GM12878 (cell line): Measurements from ENCODE around the gene VSIG10L2. TPM values are rescaled to one million over a fixed set of nuclear protein-coding genes. Genes with fewer than 3 reads are reported as not detected.
A peak's percentile ranks its signal among the peaks of the same experiment; 100 is the strongest.

Experiments used
- ATAC-seq: fragments of 200-7000 bp; cut with Tn5 transposase; 3 replicates; pipeline ENCODE4 v1.9.1; 2020; ENCODE audit warnings: mild to moderate bottlenecking, moderate library complexity
- BruUV-seq: library from RNA; stranded (reverse); fragments of 400-500 nt; replicated peaks from 2 replicates; lab custom pipeline; 2021; lab: Mats Ljungman, UMichigan
- CTCF ChIA-PET: fragments of 300-600 bp; sonication (Branson Sonifier 250); formaldehyde crosslinking; extraction: SDS; loops from one replicate; lab custom pipeline; 2021; ENCODE audit warnings: inconsistent platforms; lab: Yijun Ruan, JAX
- POLR2A ChIA-PET: fragments of 350-600 bp; formaldehyde crosslinking; extraction: SDS; loops from one replicate; lab custom pipeline; 2021; ENCODE audit warnings: inconsistent platforms; lab: Charles Lee
- RAD21 ChIA-PET: fragments of 300-600 bp; sonication (Branson Sonifier 250); formaldehyde crosslinking; loops from one replicate; lab custom pipeline; 2023; ENCODE audit warnings: antibody characterized with exemption; ENCODE audit not compliant: unreplicated experiment; lab: Charles Lee
- SMC1A ChIA-PET: fragments of 300-600 bp; sonication (Branson Sonifier 250); formaldehyde crosslinking; loops from one replicate; lab custom pipeline; 2023; ENCODE audit not compliant: unreplicated experiment, uncharacterized antibody; lab: Charles Lee
- DNase-seq: peaks from one replicate; pipeline ENCODE4 v3.0.0-alpha.2; 2011; ENCODE audit warnings: low read depth, low spot score
- FAIRE-seq: peaks from 3 replicates; lab custom pipeline; 2011; peaks lifted over from hg19 to GRCh38; lab: Jason Lieb, UNC
- H2AFZ ChIP-seq: 2 replicates; pipeline ENCODE4 v1.6.0; 2011; ENCODE audit warnings: low read depth, low read length, control low read depth; ENCODE audit not compliant: control insufficient read depth
- H3K27ac ChIP-seq: 2 replicates; pipeline ENCODE4 v1.5.1; 2011; ENCODE audit warnings: control low read depth; ENCODE audit not compliant: control insufficient read depth, insufficient read depth
- H3K27me3 ChIP-seq, 2 experiments: replicated peaks in 1 of 2; 2 replicates each; pipeline versions ENCODE4 v1.6.0 to v1.6.1; 2011; ENCODE audit warnings: low read length in 1 of 2; ENCODE audit not compliant: control insufficient read depth in 2 of 2, insufficient read depth in 2 of 2
- H3K36me3 ChIP-seq, 2 experiments: 2 replicates each; pipeline ENCODE4 v1.5.1; 2011; ENCODE audit warnings: low read length in 1 of 2; ENCODE audit not compliant: control insufficient read depth in 2 of 2, insufficient read depth in 2 of 2
- H3K4me1 ChIP-seq: 2 replicates; pipeline ENCODE4 v1.6.1; 2011; ENCODE audit warnings: mild to moderate bottlenecking, low read length, moderate library complexity, mixed read lengths; ENCODE audit not compliant: control insufficient read depth, insufficient read depth
- H3K4me2 ChIP-seq: 2 replicates; pipeline ENCODE4 v1.6.0; 2011; ENCODE audit warnings: control low read depth; ENCODE audit not compliant: control insufficient read depth, insufficient read depth
- H3K4me3 ChIP-seq: fragments of 200-600 bp; sonication (generic); 2 replicates; pipeline ENCODE4 v1.5.1; 2016
- H3K79me2 ChIP-seq: 2 replicates; pipeline ENCODE4 v1.6.0; 2011; ENCODE audit warnings: low read length; ENCODE audit not compliant: control insufficient read depth, insufficient read depth
- H3K9ac ChIP-seq: 2 replicates; pipeline ENCODE4 v1.8.0; 2011; ENCODE audit warnings: low read length, control low read depth, mixed read lengths; ENCODE audit not compliant: control insufficient read depth, insufficient read depth
- H3K9me3 ChIP-seq: replicated peaks from 3 replicates; pipeline ENCODE4 v1.5.1; 2011; ENCODE audit warnings: mild to moderate bottlenecking, low read length; ENCODE audit not compliant: control insufficient read depth, insufficient read depth
- H4K20me1 ChIP-seq: 2 replicates; pipeline ENCODE4 v1.6.0; 2011; ENCODE audit not compliant: control insufficient read depth, insufficient read depth
- TBL1XR1 ChIP-seq: IDR thresholded peaks from 2 replicates; pipeline ENCODE4 v1.6.1; 2012; ENCODE audit warnings: low read depth, low read length, improper control_type of control experiment
- WGBS: methylation state at CpG from one replicate; pipeline ENCODE4 v1.1.6; 2016; ENCODE audit warnings: low lambda C conversion rate; ENCODE audit not compliant: insufficient replicate concordance, insufficient coverage; ENCODE audit errors: missing lambda C conversion rate; 5-methylcytosine and 5-hydroxymethylcytosine counted together
- in situ Hi-C: fragments of 300-500 bp; cut with MboI; formaldehyde crosslinking; loops from 9 replicates; pipeline ENCODE4 v1.14.3; 2018; ENCODE audit warnings: mixed read lengths
- intact Hi-C: fragments of 100-400 bp; cut with micrococcal nuclease; formaldehyde crosslinking; loops from one replicate; pipeline ENCODE4 v1.14.2; 2022; ENCODE audit not compliant: unreplicated experiment
- polyA plus RNA-seq, 11 experiments: library from polyadenylated mRNA; depleted of rRNA in 4 of 11; unstranded in 6 of 11; stranded (reverse) in 5 of 11; fragments of >200 nt; fragmentation: Nextera tagmentation in 4 of 11; fragmentation: Illumina TruSeq in 1 of 11; extraction: Ambion mirVana in 4 of 11; extraction: Trizol in 1 of 11; gene quantifications; 1 replicate in 1 of 11; 2 replicates in 10 of 11; pipeline versions ENCODE4 v1.2.1 to v1.2.3, GENCODE V29; 2011 to 2016; ENCODE audit warnings: inconsistent platforms in 2 of 11, missing spikeins in 2 of 11, low read depth in 1 of 11
- total RNA-seq, 4 experiments: library from RNA; depleted of rRNA in 3 of 4; stranded (reverse); fragments of >200 nt in 3 of 4; fragmentation: Illumina TruSeq in 1 of 4; extraction: Trizol in 1 of 4; gene quantifications; 2 replicates each; pipeline versions ENCODE4 v1.2.1 to v1.2.3, GENCODE V29; 2013 to 2021
- TF ChIP-seq, protein P1 (sequence below): fragments of 450-650 bp; IDR thresholded peaks from 2 replicates; pipeline ENCODE4 v1.6.1; 2016; ENCODE audit warnings: mild to moderate bottlenecking
- TF ChIP-seq, protein P2 (sequence below): fragments of 450-650 bp; formaldehyde crosslinking; IDR thresholded peaks from 2 replicates; pipeline ENCODE4 v1.4.0; 2022; ENCODE audit warnings: mild to moderate bottlenecking, moderate library complexity

VSIG10L2 gene
- total and polyA plus RNA-seq, 10 of the 15 experiments (the other 5 are each of a cell fraction or from before 2014, with no cell fraction given) = 0.02 TPM; not detected in 9

DNA sequence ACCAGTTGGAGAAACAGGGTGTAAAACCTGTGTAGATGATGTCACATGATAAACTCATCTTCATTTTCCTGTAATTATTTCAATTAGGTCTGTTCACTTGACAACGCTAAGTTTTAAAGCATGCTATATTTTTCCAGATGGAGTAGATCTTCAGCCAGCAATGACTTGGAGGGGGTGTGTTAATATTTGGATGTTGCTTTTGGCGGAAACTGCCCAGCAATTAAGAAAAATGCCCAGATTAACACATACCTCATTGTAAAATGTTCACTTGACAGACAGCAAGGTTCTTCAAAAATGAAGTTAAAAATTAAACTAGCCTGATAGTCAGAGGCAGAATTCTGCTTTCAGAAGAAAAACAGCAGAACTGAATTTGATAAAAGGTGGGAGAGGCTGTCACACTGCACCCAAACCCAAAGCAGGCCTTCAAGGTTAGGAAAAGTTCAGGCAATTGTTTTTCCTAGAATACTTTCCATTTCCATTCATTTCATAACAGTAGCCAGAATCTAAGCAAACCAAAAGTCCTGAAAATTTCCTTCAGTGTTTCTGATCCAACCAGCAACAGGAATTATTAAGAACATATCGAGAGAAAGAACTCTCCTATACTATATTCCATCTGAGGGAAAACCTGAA lies 33.0 kb downstream of the VSIG10L2 start:
- H3K9ac ChIP-seq = no peak overlapping the region
- H3K27ac ChIP-seq = no peak overlapping the region
- no peak for DNase-seq
- ATAC-seq = no peak
- no peaks in the 10 kb centered on the region for H3K9me3 ChIP-seq
- in situ Hi-C loops (no loop called here), intact Hi-C loops (no loop called here)
- no peak for FAIRE-seq
- BruUV-seq = no TSS peak
- no peaks in the 10 kb centered on the region; a peak in 1 of 4 replicates for H3K27me3 ChIP-seq
- ChIA-PET RAD21 (no interaction called here), CTCF (no interaction called here), POLR2A (no interaction called here), SMC1A (no interaction called here)
- H3K4me1 ChIP-seq = no peaks in the 10 kb centered on the region
- TF ChIP-seq, protein P1, sequence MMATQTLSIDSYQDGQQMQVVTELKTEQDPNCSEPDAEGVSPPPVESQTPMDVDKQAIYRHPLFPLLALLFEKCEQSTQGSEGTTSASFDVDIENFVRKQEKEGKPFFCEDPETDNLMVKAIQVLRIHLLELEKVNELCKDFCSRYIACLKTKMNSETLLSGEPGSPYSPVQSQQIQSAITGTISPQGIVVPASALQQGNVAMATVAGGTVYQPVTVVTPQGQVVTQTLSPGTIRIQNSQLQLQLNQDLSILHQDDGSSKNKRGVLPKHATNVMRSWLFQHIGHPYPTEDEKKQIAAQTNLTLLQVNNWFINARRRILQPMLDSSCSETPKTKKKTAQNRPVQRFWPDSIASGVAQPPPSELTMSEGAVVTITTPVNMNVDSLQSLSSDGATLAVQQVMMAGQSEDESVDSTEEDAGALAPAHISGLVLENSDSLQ = peak; percentile 35; the same call in 1 of the 2 replicates
- TF ChIP-seq, protein P2, sequence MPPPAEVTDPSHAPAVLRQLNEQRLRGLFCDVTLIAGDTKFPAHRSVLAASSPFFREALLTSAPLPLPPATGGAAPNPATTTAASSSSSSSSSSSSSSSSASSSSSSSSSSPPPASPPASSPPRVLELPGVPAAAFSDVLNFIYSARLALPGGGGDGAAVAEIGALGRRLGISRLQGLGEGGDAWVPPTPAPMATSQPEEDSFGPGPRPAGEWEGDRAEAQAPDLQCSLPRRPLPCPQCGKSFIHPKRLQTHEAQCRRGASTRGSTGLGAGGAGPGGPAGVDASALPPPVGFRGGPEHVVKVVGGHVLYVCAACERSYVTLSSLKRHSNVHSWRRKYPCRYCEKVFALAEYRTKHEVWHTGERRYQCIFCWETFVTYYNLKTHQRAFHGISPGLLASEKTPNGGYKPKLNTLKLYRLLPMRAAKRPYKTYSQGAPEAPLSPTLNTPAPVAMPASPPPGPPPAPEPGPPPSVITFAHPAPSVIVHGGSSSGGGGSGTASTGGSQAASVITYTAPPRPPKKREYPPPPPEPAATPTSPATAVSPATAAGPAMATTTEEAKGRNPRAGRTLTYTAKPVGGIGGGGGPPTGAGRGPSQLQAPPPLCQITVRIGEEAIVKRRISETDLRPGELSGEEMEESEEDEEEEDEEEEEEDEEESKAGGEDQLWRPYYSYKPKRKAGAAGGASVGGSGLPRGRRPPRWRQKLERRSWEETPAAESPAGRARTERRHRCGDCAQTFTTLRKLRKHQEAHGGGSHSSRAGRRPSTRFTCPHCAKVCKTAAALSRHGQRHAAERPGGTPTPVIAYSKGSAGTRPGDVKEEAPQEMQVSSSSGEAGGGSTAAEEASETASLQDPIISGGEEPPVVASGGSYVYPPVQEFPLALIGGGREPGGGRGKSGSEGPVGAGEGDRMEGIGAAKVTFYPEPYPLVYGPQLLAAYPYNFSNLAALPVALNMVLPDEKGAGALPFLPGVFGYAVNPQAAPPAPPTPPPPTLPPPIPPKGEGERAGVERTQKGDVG (CRISPR knock-in tag) = no peak
- TF ChIP-seq TBL1XR1 = no peak
- H2AFZ ChIP-seq = no peak overlapping the region
- H3K4me2 ChIP-seq = no peak overlapping the region
- H3K79me2 ChIP-seq = no peaks in the 10 kb centered on the region
- H4K20me1 ChIP-seq = no peaks in the 10 kb centered on the region
- 46% methylated on average over 3 of the region's 3 CpGs for WGBS
- H3K4me3 ChIP-seq = no peak overlapping the region
- H3K36me3 ChIP-seq = no peaks in the 10 kb centered on the region
